ENCODE results near the gene LOXL1.

LOXL1 gene

GRCh38 chr15:73985101-73985873, 59.0 kb downstream of the LOXL1 start:
- TF ChIP-seq, protein P1, sequence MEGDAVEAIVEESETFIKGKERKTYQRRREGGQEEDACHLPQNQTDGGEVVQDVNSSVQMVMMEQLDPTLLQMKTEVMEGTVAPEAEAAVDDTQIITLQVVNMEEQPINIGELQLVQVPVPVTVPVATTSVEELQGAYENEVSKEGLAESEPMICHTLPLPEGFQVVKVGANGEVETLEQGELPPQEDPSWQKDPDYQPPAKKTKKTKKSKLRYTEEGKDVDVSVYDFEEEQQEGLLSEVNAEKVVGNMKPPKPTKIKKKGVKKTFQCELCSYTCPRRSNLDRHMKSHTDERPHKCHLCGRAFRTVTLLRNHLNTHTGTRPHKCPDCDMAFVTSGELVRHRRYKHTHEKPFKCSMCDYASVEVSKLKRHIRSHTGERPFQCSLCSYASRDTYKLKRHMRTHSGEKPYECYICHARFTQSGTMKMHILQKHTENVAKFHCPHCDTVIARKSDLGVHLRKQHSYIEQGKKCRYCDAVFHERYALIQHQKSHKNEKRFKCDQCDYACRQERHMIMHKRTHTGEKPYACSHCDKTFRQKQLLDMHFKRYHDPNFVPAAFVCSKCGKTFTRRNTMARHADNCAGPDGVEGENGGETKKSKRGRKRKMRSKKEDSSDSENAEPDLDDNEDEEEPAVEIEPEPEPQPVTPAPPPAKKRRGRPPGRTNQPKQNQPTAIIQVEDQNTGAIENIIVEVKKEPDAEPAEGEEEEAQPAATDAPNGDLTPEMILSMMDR (conservative IDR thresholded peaks at IDR 0.05; ENCODE audit: low read depth) = no peak
- H3K27ac ChIP-seq = peak overlapping the region; percentile 99
- ChIA-PET POLR2A (ENCODE audit: low non-redundant PET) (interaction anchor here (1.1 kb wide), 1 partner anchor 9 kb away, joined by 3 read pairs; the partner anchor contains the start of gene PML), CTCF (interaction anchor here (0.6 to 0.9 kb wide), 2 partner anchors 12 to 16 kb away, joined by 3 to 5 read pairs; no protein-coding TSS in a partner anchor)
- no peak for DNase-seq (ENCODE audit: low spot score)

DNA sequence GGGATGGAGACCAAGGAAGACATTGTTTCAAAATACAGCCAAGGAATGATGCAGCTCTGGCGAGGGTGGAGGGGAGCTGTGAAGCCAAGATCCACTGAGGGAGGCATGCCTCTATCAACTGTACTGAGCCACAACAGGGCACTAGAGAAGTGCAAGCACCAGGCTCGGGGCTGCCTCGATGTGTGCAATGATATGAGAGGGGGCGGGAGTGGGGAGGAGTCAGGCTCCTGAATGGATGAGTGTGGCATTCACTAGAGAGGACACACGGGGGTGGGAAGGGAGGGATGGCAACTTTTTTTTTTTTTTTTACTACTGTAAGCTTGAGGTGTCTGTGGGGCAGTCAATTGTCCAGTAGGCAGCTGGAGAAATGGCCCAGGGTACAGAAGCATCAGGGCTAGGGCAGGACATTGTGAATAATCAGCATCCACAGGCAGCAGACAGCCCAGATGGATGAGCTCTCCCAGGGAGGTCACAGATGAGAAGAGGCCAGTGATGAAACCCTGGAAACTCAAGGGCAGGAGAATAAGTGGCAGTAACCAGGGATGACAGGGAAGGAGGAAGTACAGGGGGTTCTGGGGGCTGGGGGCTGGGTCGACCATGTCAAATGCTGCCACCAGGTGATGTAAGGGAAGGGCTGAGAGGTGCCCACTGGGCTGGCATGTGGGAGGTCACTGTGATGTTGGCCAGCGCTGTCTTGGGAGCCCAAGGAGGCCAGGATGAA, 60.0 kb downstream of the LOXL1 start:
- CTCF ChIA-PET = interaction anchor here (0.9 kb wide), 1 partner anchor 13 kb away, joined by 5 read pairs; no protein-coding TSS in a partner anchor
- TF ChIP-seq, protein P1 (conservative IDR thresholded peaks at IDR 0.05; ENCODE audit: low read depth) = no peak
- POLR2A ChIA-PET (ENCODE audit: low non-redundant PET) = interaction anchor here (1.1 kb wide), 1 partner anchor 8 kb away, joined by 3 read pairs; the partner anchor contains the start of gene PML
- no peak for DNase-seq (ENCODE audit: low spot score)
- H3K27ac ChIP-seq = peak overlapping the region; percentile 99

GRCh38 chr15:73986776-73987056, 60.5 kb downstream of the LOXL1 start:
- CTCF ChIA-PET = no interaction called here
- H3K27ac ChIP-seq = peak overlapping the region; percentile 99
- TF ChIP-seq, protein P1 (conservative IDR thresholded peaks at IDR 0.05; ENCODE audit: low read depth) = no peak
- DNase-seq (ENCODE audit: low spot score) = no peak
- POLR2A ChIA-PET (ENCODE audit: low non-redundant PET) = no interaction called here

DNA sequence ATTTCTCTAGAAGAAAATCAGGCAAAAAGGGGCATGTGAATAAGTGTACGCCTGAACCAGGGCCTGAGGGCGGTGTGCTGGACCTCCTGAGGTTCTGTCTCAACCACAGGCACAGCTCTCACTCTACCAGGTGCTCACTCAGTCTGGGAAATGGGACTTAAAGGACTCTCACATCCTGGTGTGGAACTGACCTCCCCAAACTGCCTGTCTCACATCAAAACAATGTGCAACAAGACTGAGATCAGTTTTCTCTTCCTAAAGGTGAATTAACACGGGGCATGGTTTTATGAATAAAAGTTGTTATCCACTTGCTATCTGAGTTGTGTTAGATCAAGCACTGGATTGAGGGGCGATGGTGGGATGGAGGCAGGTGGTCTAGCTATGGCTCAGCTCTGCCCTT, 61.0 kb downstream of the LOXL1 start:
- ChIA-PET POLR2A (ENCODE audit: low non-redundant PET) (no interaction called here), CTCF (no interaction called here)
- peak overlapping the region; percentile 99 for H3K27ac ChIP-seq
- TF ChIP-seq, protein P1 (conservative IDR thresholded peaks at IDR 0.05; ENCODE audit: low read depth) = no peak
- DNase-seq (ENCODE audit: low spot score) = no peak

DNA sequence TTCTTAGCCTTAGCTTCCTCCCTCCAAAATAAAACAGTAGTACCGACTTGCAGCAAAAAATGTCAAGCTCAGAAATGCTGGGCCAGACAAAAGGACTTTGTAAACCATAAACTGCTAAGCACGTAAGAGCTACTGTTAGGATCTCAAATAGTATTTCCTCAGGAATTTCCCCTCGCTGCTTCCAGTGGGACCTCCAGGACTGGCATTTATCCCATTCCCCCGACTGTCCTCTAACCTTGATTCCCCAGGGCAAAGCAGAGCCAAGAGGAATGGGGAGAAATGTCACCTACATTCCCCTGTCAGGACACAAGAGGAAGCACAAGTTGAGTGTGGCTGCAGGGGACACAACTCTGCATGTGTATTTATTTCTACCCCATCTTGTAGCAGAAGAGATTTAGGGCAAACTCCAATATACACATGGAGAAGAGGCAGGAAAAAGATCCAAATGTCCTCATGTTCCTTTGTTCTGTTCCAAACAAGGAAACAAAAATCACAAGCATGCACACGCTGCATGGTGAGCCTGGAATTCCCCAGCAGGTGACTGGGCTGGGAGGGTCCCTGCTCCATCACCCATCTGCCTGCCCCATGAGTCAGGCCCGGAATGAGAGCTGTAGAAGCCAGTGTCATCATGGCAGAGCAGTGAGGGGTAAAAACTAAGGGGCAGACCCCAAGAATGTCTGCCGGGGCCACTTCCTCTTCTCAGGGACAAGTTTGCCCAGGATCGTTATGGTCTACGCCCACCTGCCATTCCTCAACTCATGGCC, 61.6 kb downstream of the LOXL1 start:
- TF ChIP-seq, protein P1 (conservative IDR thresholded peaks at IDR 0.05; ENCODE audit: low read depth) = no peak
- DNase-seq (ENCODE audit: low spot score) = no peak
- peak overlapping the region; percentile 99 for H3K27ac ChIP-seq
- POLR2A ChIA-PET (ENCODE audit: low non-redundant PET) = no interaction called here
- CTCF ChIA-PET = interaction anchor here (0.9 to 2.8 kb wide), 3 partner anchors 10 to 935 kb away, joined by 3 to 11 read pairs (median 3); no protein-coding TSS in a partner anchor

GRCh38 chr15:73988445-73988969, 62.2 kb downstream of the LOXL1 start:
- DNase-seq (ENCODE audit: low spot score) = no peak
- peak overlapping the region; percentile 99 for H3K27ac ChIP-seq
- ChIA-PET CTCF (interaction anchor here (0.8 to 2.8 kb wide), 4 partner anchors 9 to 935 kb away, joined by 3 to 11 read pairs (median 3); no protein-coding TSS in a partner anchor), POLR2A (ENCODE audit: low non-redundant PET) (no interaction called here)
- TF ChIP-seq, protein P1 (conservative IDR thresholded peaks at IDR 0.05; ENCODE audit: low read depth) = no peak
